Posterior vena cava (tissue), 2 donors: ENCODE results near the gene NADSYN1. TPM values are rescaled to one million over a fixed set of nuclear protein-coding genes. Genes with fewer than 3 reads are reported as not detected.

Source experiments
- DNase-seq: peaks from one replicate; pipeline ENCODE4 v3.0.0-alpha.2; 2020; ENCODE audit warnings: low spot score
- intact Hi-C, 2 donors: fragments of 100-400 bp; cut with DNase I; formaldehyde crosslinking; loops; one replicate each; pipeline versions ENCODE4 v1.14.1 to v1.14.2; 2022 to 2023
- total RNA-seq, 2 donors: library from RNA; stranded (reverse); fragmentation: NEBNext Ultra II Directional; extraction: Animal tissue kit (Norgen Biotek cat#: 25700); gene quantifications; one replicate each; pipeline ENCODE4 v1.2.1, GENCODE V29; 2021
- donor health status: DM: yes; HTN: yes; CAD: no.
- donor health status: DM: yes; HTN: yes; CAD: no.

The NADSYN1 gene
- total RNA-seq, 2 donors from 2014 or later: 38.7 to 48.1 TPM

GRCh38 chr11:71463331-71464211 lies 10.6 kb downstream of the NADSYN1 start:
- DNase-seq: peak; percentile 68
- intact Hi-C loops: no loop called here

- peak; percentile 22 for DNase-seq
- intact Hi-C loops: no loop called here
These were observed 12.1 kb downstream of the NADSYN1 start for GRCh38 chr11:71465054-71465453.

- peak; percentile 46 for DNase-seq
- intact Hi-C loops: no loop called here
These were observed 13.4 kb downstream of the NADSYN1 start for GRCh38 chr11:71466358-71466757.

- intact Hi-C loops: no loop called here
- DNase-seq: peak; percentile 15
These were observed 14.2 kb downstream of the NADSYN1 start for GRCh38 chr11:71467164-71467563.

- intact Hi-C loops: no loop called here
- no peak for DNase-seq
These were observed 17.9 kb downstream of the NADSYN1 start for GRCh38 chr11:71470946-71471345.

GRCh38 chr11:71472357-71472885 lies 19.4 kb downstream of the NADSYN1 start:
- DNase-seq: peak; percentile 42
- intact Hi-C loops: no loop called here

GRCh38 chr11:71472941-71473792 lies 20.2 kb downstream of the NADSYN1 start:
- intact Hi-C loops: no loop called here
- peak; percentile 72 for DNase-seq

GRCh38 chr11:71473793-71474080 lies 20.7 kb downstream of the NADSYN1 start:
- intact Hi-C loops: no loop called here
- DNase-seq: no peak

GRCh38 chr11:71474141-71474770 lies 21.3 kb downstream of the NADSYN1 start:
- intact Hi-C loops: no loop called here
- peak; percentile 51 for DNase-seq

- intact Hi-C loops: no loop called here
These were observed 21.9 kb downstream of the NADSYN1 start for GRCh38 chr11:71474771-71475483.

GRCh38 chr11:71476031-71476430 lies 23.0 kb downstream of the NADSYN1 start:
- DNase-seq: no peak
- intact Hi-C loops: no loop called here

More at GRCh38 chr11:71474771-71475483, 21.9 kb downstream of the NADSYN1 start:
- DNase-seq: peak; percentile 64

GRCh38 chr11:71476926-71477640 lies 24.1 kb downstream of the NADSYN1 start:
- DNase-seq: no peak
- intact Hi-C loops: no loop called here

- no peak for DNase-seq
- intact Hi-C loops: no loop called here
These were observed 24.9 kb downstream of the NADSYN1 start for GRCh38 chr11:71477641-71478527.

- no peak for DNase-seq
These were observed 25.5 kb downstream of the NADSYN1 start for GRCh38 chr11:71478528-71478840.

GRCh38 chr11:71481101-71481960 lies 28.3 kb downstream of the NADSYN1 start:
- no peak for DNase-seq
- intact Hi-C loops: no loop called here

More at GRCh38 chr11:71478528-71478840, 25.5 kb downstream of the NADSYN1 start:
- intact Hi-C loops: no loop called here

GRCh38 chr11:71482216-71482615 lies 29.2 kb downstream of the NADSYN1 start:
- intact Hi-C loops: no loop called here
- no peak for DNase-seq
